Epidermal melanocyte (primary cell): Measurements from ENCODE around the gene MCAT.
"Not testable (repeated sequence)": the region's sequence is repeated elsewhere in the genome, so short reads cannot be mapped to it uniquely, and the experiment has no call there.

ENCODE experiments used
- DNase-seq: peaks from one replicate; pipeline ENCODE4 v3.0.0; 2011; ENCODE audit warnings: low spot score; ENCODE audit not compliant: insufficient read length

The MCAT gene

GRCh38 chr22:43126501-43127165, 16.6 kb downstream of the MCAT start:
- DNase-seq, result no peak

GRCh38 chr22:43118953-43119458, 24.2 kb downstream of the MCAT start:
- no peak for DNase-seq

- DNase-seq, result no peak
Measured at GRCh38 chr22:43118024-43118849, 25.0 kb downstream of the MCAT start.

GRCh38 chr22:43116932-43117331, 26.3 kb downstream of the MCAT start:
- DNase-seq, result no peak

- no peak for DNase-seq
Measured at GRCh38 chr22:43114958-43115357, 28.2 kb downstream of the MCAT start.

GRCh38 chr22:43113526-43114251, 29.5 kb downstream of the MCAT start:
- DNase-seq, result no peak

GRCh38 chr22:43110927-43111623, 32.1 kb downstream of the MCAT start:
- no peak for DNase-seq

GRCh38 chr22:43110444-43110926, 32.7 kb downstream of the MCAT start, which contains the start of gene BIK:
BIK (plus strand) TSS chr22:43110750; CDS start chr22:43124023, 13,273 bp downstream.
- DNase-seq, result no peak

- DNase-seq, result no peak
Measured at GRCh38 chr22:43109921-43110443, 33.2 kb downstream of the MCAT start.

GRCh38 chr22:43109511-43109910, 33.7 kb downstream of the MCAT start:
- no peak for DNase-seq

- no peak for DNase-seq
Measured at GRCh38 chr22:43106302-43106701, 36.9 kb downstream of the MCAT start.

GRCh38 chr22:43104950-43105349, 38.2 kb downstream of the MCAT start:
- not testable (repeated sequence) for DNase-seq

- not testable (repeated sequence) for DNase-seq
Measured at GRCh38 chr22:43104056-43104625, 39.1 kb downstream of the MCAT start.

- DNase-seq, result no peak
Measured at GRCh38 chr22:43101306-43101705, 41.9 kb downstream of the MCAT start.

- no peak for DNase-seq
Measured at GRCh38 chr22:43100225-43100624, 43.0 kb downstream of the MCAT start.

- DNase-seq, result no peak
Measured at GRCh38 chr22:43099095-43099494, 44.1 kb downstream of the MCAT start.

GRCh38 chr22:43098356-43098755, 44.8 kb downstream of the MCAT start:
- DNase-seq, result no peak

- DNase-seq, result no peak
Measured at GRCh38 chr22:43096420-43096819, 46.8 kb downstream of the MCAT start.

GRCh38 chr22:43094551-43094950, 48.6 kb downstream of the MCAT start:
- DNase-seq, result no peak

GRCh38 chr22:43094085-43094484, 49.1 kb downstream of the MCAT start:
- no peak for DNase-seq
